C4-2B (cell line): ENCODE results near the gene SCAANT1.

Experiments used
- ZFX ChIP-seq: fragments of 450-650 bp; IDR thresholded peaks from 2 replicates; pipeline ENCODE4 v1.6.1; 2017
- TF ChIP-seq, protein P1 (sequence below): fragments of 450-650 bp; conservative IDR thresholded peaks from 2 replicates; pipeline ENCODE4 v1.5.1; 2017; ENCODE audit warnings: mild to moderate bottlenecking

GRCh38 chr3:63920001-63920400 lies 7.8 kb upstream of the SCAANT1 start:
- TF ChIP-seq, protein P1, sequence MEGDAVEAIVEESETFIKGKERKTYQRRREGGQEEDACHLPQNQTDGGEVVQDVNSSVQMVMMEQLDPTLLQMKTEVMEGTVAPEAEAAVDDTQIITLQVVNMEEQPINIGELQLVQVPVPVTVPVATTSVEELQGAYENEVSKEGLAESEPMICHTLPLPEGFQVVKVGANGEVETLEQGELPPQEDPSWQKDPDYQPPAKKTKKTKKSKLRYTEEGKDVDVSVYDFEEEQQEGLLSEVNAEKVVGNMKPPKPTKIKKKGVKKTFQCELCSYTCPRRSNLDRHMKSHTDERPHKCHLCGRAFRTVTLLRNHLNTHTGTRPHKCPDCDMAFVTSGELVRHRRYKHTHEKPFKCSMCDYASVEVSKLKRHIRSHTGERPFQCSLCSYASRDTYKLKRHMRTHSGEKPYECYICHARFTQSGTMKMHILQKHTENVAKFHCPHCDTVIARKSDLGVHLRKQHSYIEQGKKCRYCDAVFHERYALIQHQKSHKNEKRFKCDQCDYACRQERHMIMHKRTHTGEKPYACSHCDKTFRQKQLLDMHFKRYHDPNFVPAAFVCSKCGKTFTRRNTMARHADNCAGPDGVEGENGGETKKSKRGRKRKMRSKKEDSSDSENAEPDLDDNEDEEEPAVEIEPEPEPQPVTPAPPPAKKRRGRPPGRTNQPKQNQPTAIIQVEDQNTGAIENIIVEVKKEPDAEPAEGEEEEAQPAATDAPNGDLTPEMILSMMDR: no peak
- no peak for TF ChIP-seq ZFX
